ENCODE measurements around the gene RAB44. TPM values are rescaled to one million over a fixed set of nuclear protein-coding genes. Genes with fewer than 3 reads are reported as not detected.
A peak's percentile ranks its signal among the peaks of the same experiment; 100 is the strongest.

RAB44 gene
- total and polyA plus RNA-seq, 2 of the 13 experiments (the other 11 are each of a cell fraction or from before 2014, with no cell fraction given): not detected

DNA sequence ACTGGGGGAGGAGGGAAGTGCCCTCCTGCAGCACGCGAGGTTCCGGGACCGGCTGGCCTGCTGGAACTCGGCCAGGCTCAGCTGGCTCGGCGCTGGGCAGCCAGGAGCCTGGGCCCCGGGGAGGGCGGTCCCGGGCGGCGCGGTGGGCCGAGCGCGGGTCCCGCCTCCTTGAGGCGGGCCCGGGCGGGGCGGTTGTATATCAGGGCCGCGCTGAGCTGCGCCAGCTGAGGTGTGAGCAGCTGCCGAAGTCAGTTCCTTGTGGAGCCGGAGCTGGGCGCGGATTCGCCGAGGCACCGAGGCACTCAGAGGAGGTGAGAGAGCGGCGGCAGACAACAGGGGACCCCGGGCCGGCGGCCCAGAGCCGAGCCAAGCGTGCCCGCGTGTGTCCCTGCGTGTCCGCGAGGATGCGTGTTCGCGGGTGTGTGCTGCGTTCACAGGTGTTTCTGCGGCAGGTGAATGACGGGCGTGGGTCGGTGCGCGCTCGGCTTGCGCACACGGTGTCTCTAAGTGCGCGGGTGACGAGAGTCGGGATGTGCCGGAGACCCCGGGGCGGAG is 19.1 kb upstream of the RAB44 start, which contains the start of gene CDKN1A (continued):
- TF ChIP-seq, protein P1, sequence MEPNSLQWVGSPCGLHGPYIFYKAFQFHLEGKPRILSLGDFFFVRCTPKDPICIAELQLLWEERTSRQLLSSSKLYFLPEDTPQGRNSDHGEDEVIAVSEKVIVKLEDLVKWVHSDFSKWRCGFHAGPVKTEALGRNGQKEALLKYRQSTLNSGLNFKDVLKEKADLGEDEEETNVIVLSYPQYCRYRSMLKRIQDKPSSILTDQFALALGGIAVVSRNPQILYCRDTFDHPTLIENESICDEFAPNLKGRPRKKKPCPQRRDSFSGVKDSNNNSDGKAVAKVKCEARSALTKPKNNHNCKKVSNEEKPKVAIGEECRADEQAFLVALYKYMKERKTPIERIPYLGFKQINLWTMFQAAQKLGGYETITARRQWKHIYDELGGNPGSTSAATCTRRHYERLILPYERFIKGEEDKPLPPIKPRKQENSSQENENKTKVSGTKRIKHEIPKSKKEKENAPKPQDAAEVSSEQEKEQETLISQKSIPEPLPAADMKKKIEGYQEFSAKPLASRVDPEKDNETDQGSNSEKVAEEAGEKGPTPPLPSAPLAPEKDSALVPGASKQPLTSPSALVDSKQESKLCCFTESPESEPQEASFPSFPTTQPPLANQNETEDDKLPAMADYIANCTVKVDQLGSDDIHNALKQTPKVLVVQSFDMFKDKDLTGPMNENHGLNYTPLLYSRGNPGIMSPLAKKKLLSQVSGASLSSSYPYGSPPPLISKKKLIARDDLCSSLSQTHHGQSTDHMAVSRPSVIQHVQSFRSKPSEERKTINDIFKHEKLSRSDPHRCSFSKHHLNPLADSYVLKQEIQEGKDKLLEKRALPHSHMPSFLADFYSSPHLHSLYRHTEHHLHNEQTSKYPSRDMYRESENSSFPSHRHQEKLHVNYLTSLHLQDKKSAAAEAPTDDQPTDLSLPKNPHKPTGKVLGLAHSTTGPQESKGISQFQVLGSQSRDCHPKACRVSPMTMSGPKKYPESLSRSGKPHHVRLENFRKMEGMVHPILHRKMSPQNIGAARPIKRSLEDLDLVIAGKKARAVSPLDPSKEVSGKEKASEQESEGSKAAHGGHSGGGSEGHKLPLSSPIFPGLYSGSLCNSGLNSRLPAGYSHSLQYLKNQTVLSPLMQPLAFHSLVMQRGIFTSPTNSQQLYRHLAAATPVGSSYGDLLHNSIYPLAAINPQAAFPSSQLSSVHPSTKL (CRISPR knock-in tag; IDR thresholded peaks at IDR 0.05): peak; percentile 78
- TF ChIP-seq AGO2 (optimal IDR thresholded peaks at IDR 0.05; ENCODE audit: low read depth, low read length): peak; percentile 99
- TF ChIP-seq, protein P2, sequence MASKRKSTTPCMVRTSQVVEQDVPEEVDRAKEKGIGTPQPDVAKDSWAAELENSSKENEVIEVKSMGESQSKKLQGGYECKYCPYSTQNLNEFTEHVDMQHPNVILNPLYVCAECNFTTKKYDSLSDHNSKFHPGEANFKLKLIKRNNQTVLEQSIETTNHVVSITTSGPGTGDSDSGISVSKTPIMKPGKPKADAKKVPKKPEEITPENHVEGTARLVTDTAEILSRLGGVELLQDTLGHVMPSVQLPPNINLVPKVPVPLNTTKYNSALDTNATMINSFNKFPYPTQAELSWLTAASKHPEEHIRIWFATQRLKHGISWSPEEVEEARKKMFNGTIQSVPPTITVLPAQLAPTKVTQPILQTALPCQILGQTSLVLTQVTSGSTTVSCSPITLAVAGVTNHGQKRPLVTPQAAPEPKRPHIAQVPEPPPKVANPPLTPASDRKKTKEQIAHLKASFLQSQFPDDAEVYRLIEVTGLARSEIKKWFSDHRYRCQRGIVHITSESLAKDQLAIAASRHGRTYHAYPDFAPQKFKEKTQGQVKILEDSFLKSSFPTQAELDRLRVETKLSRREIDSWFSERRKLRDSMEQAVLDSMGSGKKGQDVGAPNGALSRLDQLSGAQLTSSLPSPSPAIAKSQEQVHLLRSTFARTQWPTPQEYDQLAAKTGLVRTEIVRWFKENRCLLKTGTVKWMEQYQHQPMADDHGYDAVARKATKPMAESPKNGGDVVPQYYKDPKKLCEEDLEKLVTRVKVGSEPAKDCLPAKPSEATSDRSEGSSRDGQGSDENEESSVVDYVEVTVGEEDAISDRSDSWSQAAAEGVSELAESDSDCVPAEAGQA (IDR thresholded peaks at IDR 0.05; ENCODE audit: low read depth): no peak
- TF ChIP-seq, protein P2 (CRISPR knock-in tag; IDR thresholded peaks at IDR 0.05; ENCODE audit: borderline replicate concordance): no peak; the same call in 1 of the 2 replicates
- TF ChIP-seq, protein P3, sequence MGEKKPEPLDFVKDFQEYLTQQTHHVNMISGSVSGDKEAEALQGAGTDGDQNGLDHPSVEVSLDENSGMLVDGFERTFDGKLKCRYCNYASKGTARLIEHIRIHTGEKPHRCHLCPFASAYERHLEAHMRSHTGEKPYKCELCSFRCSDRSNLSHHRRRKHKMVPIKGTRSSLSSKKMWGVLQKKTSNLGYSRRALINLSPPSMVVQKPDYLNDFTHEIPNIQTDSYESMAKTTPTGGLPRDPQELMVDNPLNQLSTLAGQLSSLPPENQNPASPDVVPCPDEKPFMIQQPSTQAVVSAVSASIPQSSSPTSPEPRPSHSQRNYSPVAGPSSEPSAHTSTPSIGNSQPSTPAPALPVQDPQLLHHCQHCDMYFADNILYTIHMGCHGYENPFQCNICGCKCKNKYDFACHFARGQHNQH (CRISPR knock-in tag; IDR thresholded peaks at IDR 0.05): peak; percentile 91
- peak; percentile 83 for TF ChIP-seq ZNF614 (CRISPR knock-in tag; IDR thresholded peaks at IDR 0.05; ENCODE audit: borderline replicate concordance)
- no peak; the same call in 1 of the 2 replicates for TF ChIP-seq ZFP90 (CRISPR knock-in tag; IDR thresholded peaks at IDR 0.05; ENCODE audit: borderline replicate concordance)
- TF ChIP-seq, protein P4, sequence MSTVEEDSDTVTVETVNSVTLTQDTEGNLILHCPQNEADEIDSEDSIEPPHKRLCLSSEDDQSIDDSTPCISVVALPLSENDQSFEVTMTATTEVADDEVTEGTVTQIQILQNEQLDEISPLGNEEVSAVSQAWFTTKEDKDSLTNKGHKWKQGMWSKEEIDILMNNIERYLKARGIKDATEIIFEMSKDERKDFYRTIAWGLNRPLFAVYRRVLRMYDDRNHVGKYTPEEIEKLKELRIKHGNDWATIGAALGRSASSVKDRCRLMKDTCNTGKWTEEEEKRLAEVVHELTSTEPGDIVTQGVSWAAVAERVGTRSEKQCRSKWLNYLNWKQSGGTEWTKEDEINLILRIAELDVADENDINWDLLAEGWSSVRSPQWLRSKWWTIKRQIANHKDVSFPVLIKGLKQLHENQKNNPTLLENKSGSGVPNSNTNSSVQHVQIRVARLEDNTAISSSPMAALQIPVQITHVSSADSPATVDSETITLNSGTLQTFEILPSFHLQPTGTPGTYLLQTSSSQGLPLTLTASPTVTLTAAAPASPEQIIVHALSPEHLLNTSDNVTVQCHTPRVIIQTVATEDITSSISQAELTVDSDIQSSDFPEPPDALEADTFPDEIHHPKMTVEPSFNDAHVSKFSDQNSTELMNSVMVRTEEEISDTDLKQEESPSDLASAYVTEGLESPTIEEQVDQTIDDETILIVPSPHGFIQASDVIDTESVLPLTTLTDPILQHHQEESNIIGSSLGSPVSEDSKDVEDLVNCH (CRISPR knock-in tag; IDR thresholded peaks at IDR 0.05): no peak; the same call in 1 of the 2 replicates
- TF ChIP-seq ZNF549 (CRISPR knock-in tag; IDR thresholded peaks at IDR 0.05): no peak
- peak; percentile 99 for TF ChIP-seq DR1 (CRISPR knock-in tag; IDR thresholded peaks at IDR 0.05)
- TF ChIP-seq, protein P5, sequence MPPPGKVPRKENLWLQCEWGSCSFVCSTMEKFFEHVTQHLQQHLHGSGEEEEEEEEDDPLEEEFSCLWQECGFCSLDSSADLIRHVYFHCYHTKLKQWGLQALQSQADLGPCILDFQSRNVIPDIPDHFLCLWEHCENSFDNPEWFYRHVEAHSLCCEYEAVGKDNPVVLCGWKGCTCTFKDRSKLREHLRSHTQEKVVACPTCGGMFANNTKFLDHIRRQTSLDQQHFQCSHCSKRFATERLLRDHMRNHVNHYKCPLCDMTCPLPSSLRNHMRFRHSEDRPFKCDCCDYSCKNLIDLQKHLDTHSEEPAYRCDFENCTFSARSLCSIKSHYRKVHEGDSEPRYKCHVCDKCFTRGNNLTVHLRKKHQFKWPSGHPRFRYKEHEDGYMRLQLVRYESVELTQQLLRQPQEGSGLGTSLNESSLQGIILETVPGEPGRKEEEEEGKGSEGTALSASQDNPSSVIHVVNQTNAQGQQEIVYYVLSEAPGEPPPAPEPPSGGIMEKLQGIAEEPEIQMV (CRISPR knock-in tag; IDR thresholded peaks at IDR 0.05; ENCODE audit: low read depth): no peak
- peak; percentile 66 for TF ChIP-seq PHF8 (CRISPR knock-in tag; IDR thresholded peaks at IDR 0.05)
- no peak for TF ChIP-seq SIN3B (IDR thresholded peaks at IDR 0.05; ENCODE audit: low read length)
- no peak for TF ChIP-seq NPAS2 (CRISPR knock-in tag; IDR thresholded peaks at IDR 0.05; ENCODE audit: borderline replicate concordance)
